SK-N-SH (cell line): ENCODE measurements around the gene IFNA16.

Source experiments
- CTCF ChIP-seq: fragments of 200-600 bp; sonication (generic); IDR thresholded peaks from 2 replicates; pipeline ENCODE4 v1.6.1; 2017; ENCODE audit warnings: antibody characterized with exemption, mild to moderate bottlenecking, moderate library complexity
- GABPA ChIP-seq: IDR thresholded peaks from 2 replicates; pipeline ENCODE4 v1.4.0; 2012; ENCODE audit warnings: low read depth, mild to moderate bottlenecking
- MXI1 ChIP-seq: IDR thresholded peaks from 2 replicates; pipeline ENCODE4 v1.6.1; 2012; ENCODE audit warnings: mild to moderate bottlenecking, low read depth, low read length, improper control_type of control experiment
- POLR2AphosphoS5 ChIP-seq: IDR thresholded peaks from 2 replicates; pipeline ENCODE4 v1.6.1; 2012; ENCODE audit warnings: low read depth, low read length
- TAF1 ChIP-seq: IDR thresholded peaks from 2 replicates; pipeline ENCODE4 v1.6.1; 2012; ENCODE audit warnings: low read depth, mild to moderate bottlenecking, low read length, moderate library complexity, borderline replicate concordance
- TCF12 ChIP-seq: IDR thresholded peaks from 2 replicates; pipeline ENCODE4 v1.4.0; 2012
- TF ChIP-seq, protein P1 (sequence below): IDR thresholded peaks from 2 replicates; pipeline ENCODE4 v1.6.1; 2012; ENCODE audit warnings: mild to moderate bottlenecking, low read depth, low read length, moderate library complexity

DNA sequence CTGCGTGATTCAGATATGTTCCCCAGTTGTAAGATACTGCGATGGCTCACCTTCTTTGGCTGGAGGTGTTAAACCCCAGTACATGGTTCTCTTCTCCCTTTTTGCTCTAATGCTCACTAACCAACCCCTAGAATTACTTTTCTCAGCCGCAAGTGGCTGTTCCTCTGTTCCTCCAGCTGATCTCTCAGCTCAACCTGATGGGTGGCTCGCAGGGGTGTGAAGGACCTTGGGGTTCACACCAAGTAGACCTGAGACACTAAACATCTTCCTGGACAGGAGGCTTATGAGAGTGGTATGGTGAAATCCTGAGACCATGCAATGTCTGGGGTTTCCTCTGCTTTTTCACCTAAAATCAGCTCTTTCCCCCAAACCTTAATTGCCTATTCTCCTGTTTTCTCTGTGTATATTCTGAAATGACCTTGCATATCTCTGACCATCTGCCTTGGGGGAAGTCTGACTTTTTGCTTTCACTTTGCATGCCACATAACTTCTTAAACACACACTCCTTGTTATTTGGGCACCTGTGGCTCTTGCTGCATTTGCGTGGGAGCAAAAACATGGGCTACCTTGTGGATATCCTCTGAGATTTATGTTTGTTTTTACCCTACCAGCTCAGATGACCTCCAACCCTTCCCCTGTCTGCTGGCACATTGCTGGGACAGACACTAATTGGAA lies 38.6 kb upstream of the IFNA16 start:
- TF ChIP-seq TAF1, result no peak
- TF ChIP-seq CTCF, result no peak
- TF ChIP-seq MXI1, result no peak
- no peak for TF ChIP-seq POLR2AphosphoS5
- no peak for TF ChIP-seq GABPA
- TF ChIP-seq, protein P1, sequence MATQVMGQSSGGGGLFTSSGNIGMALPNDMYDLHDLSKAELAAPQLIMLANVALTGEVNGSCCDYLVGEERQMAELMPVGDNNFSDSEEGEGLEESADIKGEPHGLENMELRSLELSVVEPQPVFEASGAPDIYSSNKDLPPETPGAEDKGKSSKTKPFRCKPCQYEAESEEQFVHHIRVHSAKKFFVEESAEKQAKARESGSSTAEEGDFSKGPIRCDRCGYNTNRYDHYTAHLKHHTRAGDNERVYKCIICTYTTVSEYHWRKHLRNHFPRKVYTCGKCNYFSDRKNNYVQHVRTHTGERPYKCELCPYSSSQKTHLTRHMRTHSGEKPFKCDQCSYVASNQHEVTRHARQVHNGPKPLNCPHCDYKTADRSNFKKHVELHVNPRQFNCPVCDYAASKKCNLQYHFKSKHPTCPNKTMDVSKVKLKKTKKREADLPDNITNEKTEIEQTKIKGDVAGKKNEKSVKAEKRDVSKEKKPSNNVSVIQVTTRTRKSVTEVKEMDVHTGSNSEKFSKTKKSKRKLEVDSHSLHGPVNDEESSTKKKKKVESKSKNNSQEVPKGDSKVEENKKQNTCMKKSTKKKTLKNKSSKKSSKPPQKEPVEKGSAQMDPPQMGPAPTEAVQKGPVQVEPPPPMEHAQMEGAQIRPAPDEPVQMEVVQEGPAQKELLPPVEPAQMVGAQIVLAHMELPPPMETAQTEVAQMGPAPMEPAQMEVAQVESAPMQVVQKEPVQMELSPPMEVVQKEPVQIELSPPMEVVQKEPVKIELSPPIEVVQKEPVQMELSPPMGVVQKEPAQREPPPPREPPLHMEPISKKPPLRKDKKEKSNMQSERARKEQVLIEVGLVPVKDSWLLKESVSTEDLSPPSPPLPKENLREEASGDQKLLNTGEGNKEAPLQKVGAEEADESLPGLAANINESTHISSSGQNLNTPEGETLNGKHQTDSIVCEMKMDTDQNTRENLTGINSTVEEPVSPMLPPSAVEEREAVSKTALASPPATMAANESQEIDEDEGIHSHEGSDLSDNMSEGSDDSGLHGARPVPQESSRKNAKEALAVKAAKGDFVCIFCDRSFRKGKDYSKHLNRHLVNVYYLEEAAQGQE, result no peak
- TF ChIP-seq TCF12, result no peak
